DOHH2 (cell line): ENCODE measurements around the gene DOCK10.

Source experiments
- H3F3A ChIP-seq: fragments of 200-600 bp; sonication (generic), shearing (Covaris generic); 2 replicates; pipeline ENCODE4 v1.6.0; 2016; ENCODE audit warnings: antibody characterized with exemption, mild to moderate bottlenecking; ENCODE audit not compliant: control insufficient read depth, insufficient read depth
- H3K27ac ChIP-seq: fragments of 200-600 bp; sonication (generic); 2 replicates; pipeline ENCODE4 v1.5.1; 2014; ENCODE audit warnings: low read depth, mild to moderate bottlenecking, low read length, moderate library complexity
- H3K27me3 ChIP-seq: fragments of 200-600 bp; sonication (generic); 2 replicates; pipeline ENCODE4 v1.6.1; 2014; ENCODE audit warnings: mild to moderate bottlenecking, low read length, mixed read lengths; ENCODE audit not compliant: control insufficient read depth
- H3K36me3 ChIP-seq: fragments of 200-600 bp; sonication (generic); 2 replicates; pipeline ENCODE4 v1.6.1; 2014; ENCODE audit warnings: mild to moderate bottlenecking, low read length, moderate library complexity, mixed read lengths; ENCODE audit not compliant: control insufficient read depth
- H3K4me1 ChIP-seq: fragments of 200-600 bp; sonication (generic); 2 replicates; pipeline ENCODE4 v1.6.1; 2014; ENCODE audit warnings: mild to moderate bottlenecking, low read length, mixed read lengths; ENCODE audit not compliant: control insufficient read depth
- H3K4me2 ChIP-seq: fragments of 200-600 bp; sonication (generic); 2 replicates; pipeline ENCODE4 v1.6.0; 2014; ENCODE audit warnings: mild to moderate bottlenecking, low read length, moderate library complexity
- H3K4me3 ChIP-seq: fragments of 200-600 bp; sonication (generic); 2 replicates; pipeline ENCODE4 v1.5.1; 2014; ENCODE audit warnings: mild to moderate bottlenecking, low read length, mixed read lengths
- H3K79me2 ChIP-seq: fragments of 200-600 bp; sonication (generic); 2 replicates; pipeline ENCODE4 v1.6.1; 2014; ENCODE audit warnings: mild to moderate bottlenecking, low read length, mixed read lengths; ENCODE audit not compliant: control insufficient read depth
- H3K9me2 ChIP-seq: fragments of 200-600 bp; sonication (generic); replicated peaks from 2 replicates; pipeline ENCODE4 v1.6.1; 2014; ENCODE audit warnings: mild to moderate bottlenecking, low read length, mixed read lengths; ENCODE audit not compliant: control insufficient read depth
- H3K9me3 ChIP-seq: fragments of 200-600 bp; sonication (generic); 2 replicates; pipeline ENCODE4 v1.6.1; 2014; ENCODE audit warnings: antibody characterized with exemption, low read length, mixed read lengths; ENCODE audit not compliant: control insufficient read depth, insufficient read depth
- H4K20me1 ChIP-seq: fragments of 200-600 bp; sonication (generic); 2 replicates; pipeline ENCODE4 v1.6.0; 2014; ENCODE audit warnings: low read depth, mild to moderate bottlenecking, antibody characterized with exemption, low read length, moderate library complexity; ENCODE audit not compliant: control insufficient read depth, insufficient read depth
- CTCF ChIP-seq: fragments of 200-600 bp; sonication (generic); IDR thresholded peaks from one replicate; pipeline ENCODE4 v1.5.1; 2014; ENCODE audit warnings: antibody characterized with exemption, mild to moderate bottlenecking, low read depth, low read length; ENCODE audit not compliant: poor library complexity, severe bottlenecking
- EZH2phosphoT487 ChIP-seq: fragments of 200-600 bp; sonication (generic); IDR thresholded peaks from 2 replicates; pipeline ENCODE4 v1.6.1; 2017; ENCODE audit warnings: borderline replicate concordance, mild to moderate bottlenecking, antibody characterized with exemption, low read length, moderate library complexity, mixed read lengths

The DOCK10 gene

GRCh38 chr2:225002656-225003045 is 39.6 kb downstream of the DOCK10 start:
- peak overlapping the region; percentile 46 for H3K4me2 ChIP-seq
- no peaks in the 10 kb centered on the region for H3K9me2 ChIP-seq
- no peaks in the 10 kb centered on the region for H4K20me1 ChIP-seq
- H3K79me2 ChIP-seq = no peaks in the 10 kb centered on the region
- H3K9me3 ChIP-seq = no peaks in the 10 kb centered on the region
- H3K36me3 ChIP-seq = no peaks in the 10 kb centered on the region
- peaks cover 19% of the 10 kb centered on the region for H3K4me1 ChIP-seq
- TF ChIP-seq EZH2phosphoT487 = no peak
- peak; percentile 21 for TF ChIP-seq CTCF
- peak overlapping the region; percentile 31; the same call in 1 of the 2 replicates for H3K4me3 ChIP-seq
- H3K27ac ChIP-seq = no peak overlapping the region
- no peaks in the 10 kb centered on the region for H3F3A ChIP-seq
- H3K27me3 ChIP-seq = no peaks in the 10 kb centered on the region

GRCh38 chr2:225002039-225002655 is 40.1 kb downstream of the DOCK10 start:
- H3K27me3 ChIP-seq = no peaks in the 10 kb centered on the region
- H4K20me1 ChIP-seq = no peaks in the 10 kb centered on the region
- peaks cover 19% of the 10 kb centered on the region for H3K4me1 ChIP-seq
- no peaks in the 10 kb centered on the region for H3F3A ChIP-seq
- H3K4me2 ChIP-seq = peak overlapping the region; percentile 46
- no peaks in the 10 kb centered on the region for H3K9me3 ChIP-seq
- H3K79me2 ChIP-seq = no peaks in the 10 kb centered on the region
- no peaks in the 10 kb centered on the region for H3K36me3 ChIP-seq
- H3K27ac ChIP-seq = no peak overlapping the region
- H3K9me2 ChIP-seq = no peaks in the 10 kb centered on the region
- TF ChIP-seq EZH2phosphoT487 (no peak), CTCF (peak; percentile 73)
- peak overlapping the region; percentile 31; the same call in 1 of the 2 replicates for H3K4me3 ChIP-seq

- Histone ChIP-seq H3K27me3 (no peaks in the 10 kb centered on the region), H3K4me1 (peaks cover 19% of the 10 kb centered on the region), H3K36me3 (no peaks in the 10 kb centered on the region), H3K79me2 (no peaks in the 10 kb centered on the region), H4K20me1 (no peaks in the 10 kb centered on the region), H3K27ac (no peak overlapping the region), H3K9me2 (no peaks in the 10 kb centered on the region), H3K4me3 (no peak overlapping the region), H3F3A (no peaks in the 10 kb centered on the region), H3K9me3 (no peaks in the 10 kb centered on the region), H3K4me2 (no peak overlapping the region)
- TF ChIP-seq EZH2phosphoT487 = no peak
- no peak for TF ChIP-seq CTCF
Measured at GRCh38 chr2:224999754-225000153, 42.5 kb downstream of the DOCK10 start.
